H1 (cell line): Measurements from ENCODE around the gene TMEM269. TPM values are rescaled to one million over a fixed set of nuclear protein-coding genes. Genes with fewer than 3 reads are reported as not detected.

Experiments used
- CTCF ChIA-PET: fragments of 300-600 bp; sonication (Branson Sonifier 250); formaldehyde crosslinking; loops from one replicate; lab custom pipeline; 2021; ENCODE audit not compliant: partially characterized antibody; lab: Charles Lee
- POLR2A ChIA-PET: fragments of 300-600 bp; sonication (Branson Sonifier 250); formaldehyde crosslinking; loops from one replicate; lab custom pipeline; 2021; ENCODE audit warnings: inconsistent platforms; ENCODE audit not compliant: partially characterized antibody; lab: Charles Lee
- DNase-seq, 2 experiments: peaks; one replicate each; pipeline versions ENCODE4 v3.0.0 to v3.0.0-alpha.2; 2010 to 2022; ENCODE audit warnings: low spot score in 2 of 2, low read depth in 1 of 2, mixed read lengths in 1 of 2
- FAIRE-seq: peaks from 2 replicates; lab custom pipeline; 2011; peaks lifted over from hg19 to GRCh38; lab: Jason Lieb, UNC
- H2AFZ ChIP-seq: 2 replicates; pipeline ENCODE4 v1.8.1; 2012; ENCODE audit warnings: low read length, inconsistent platforms
- H2AK5ac ChIP-seq: 2 replicates; pipeline ENCODE4 v1.6.1; 2013; ENCODE audit warnings: low read depth, low read length
- H2BK120ac ChIP-seq: replicated peaks from 2 replicates; pipeline ENCODE3; 2013; ENCODE audit warnings: low read depth, low read length, inconsistent platforms
- H2BK12ac ChIP-seq: 2 replicates; pipeline ENCODE4 v1.6.1; 2013; ENCODE audit warnings: low read depth, low read length
- H2BK15ac ChIP-seq: 2 replicates; pipeline ENCODE4 v1.6.1; 2013; ENCODE audit warnings: low read length
- H2BK20ac ChIP-seq: 2 replicates; pipeline ENCODE4 v1.6.1; 2013; ENCODE audit warnings: low read length
- H2BK5ac ChIP-seq: 2 replicates; pipeline ENCODE4 v1.6.1; 2013; ENCODE audit warnings: low read depth, low read length
- H3K14ac ChIP-seq: 2 replicates; pipeline ENCODE4 v1.6.1; 2013; ENCODE audit warnings: inconsistent platforms; ENCODE audit not compliant: insufficient read length
- H3K18ac ChIP-seq: 2 replicates; pipeline ENCODE4 v1.6.1; 2013; ENCODE audit warnings: low read length; ENCODE audit errors: extremely low read depth
- H3K23ac ChIP-seq: 2 replicates; pipeline ENCODE4 v1.6.1; 2013; ENCODE audit warnings: inconsistent platforms; ENCODE audit not compliant: insufficient read length
- H3K23me2 ChIP-seq: 2 replicates; pipeline ENCODE4 v1.6.1; 2013; ENCODE audit warnings: low read depth, low read length
- H3K27ac ChIP-seq: 2 replicates; pipeline ENCODE4 v1.6.1; 2011; ENCODE audit warnings: low read depth, low read length, inconsistent platforms
- H3K27me3 ChIP-seq, 4 experiments: replicated peaks in 1 of 4; 1 replicate in 1 of 4; 2 replicates in 3 of 4; pipeline versions ENCODE4 v1.6.1 to v1.8.1; 2011 to 2013; ENCODE audit warnings: low read length in 3 of 4, mild to moderate bottlenecking in 3 of 4, inconsistent platforms in 2 of 4, mixed read lengths in 2 of 4, moderate library complexity in 1 of 4; ENCODE audit not compliant: control insufficient read depth in 3 of 4, insufficient read depth in 3 of 4; ENCODE audit errors: extremely low read depth in 1 of 4
- H3K36me3 ChIP-seq, 4 experiments: 2 replicates each; pipeline versions ENCODE4 v1.6.1 to v1.8.1; 2011 to 2013; ENCODE audit warnings: mild to moderate bottlenecking in 4 of 4, low read length in 3 of 4, moderate library complexity in 2 of 4, control low read depth in 1 of 4, inconsistent platforms in 1 of 4; ENCODE audit not compliant: insufficient read depth in 4 of 4, control insufficient read depth in 2 of 4
- H3K4ac ChIP-seq: replicated peaks from 2 replicates; pipeline ENCODE3; 2013; ENCODE audit warnings: low read length, low read depth, mixed read lengths, inconsistent platforms; ENCODE audit not compliant: insufficient read length
- H3K4me1 ChIP-seq, 4 experiments: replicated peaks in 1 of 4; 1 replicate in 1 of 4; 2 replicates in 3 of 4; pipeline versions ENCODE4 v1.6.1 to v1.8.1; 2011 to 2013; ENCODE audit warnings: low read length in 3 of 4, inconsistent platforms in 2 of 4, mixed read lengths in 1 of 4; ENCODE audit not compliant: insufficient read depth in 4 of 4, control insufficient read depth in 3 of 4
- H3K4me2 ChIP-seq, 2 experiments: 2 replicates each; pipeline versions ENCODE4 v1.6.1 to v1.8.1; 2011 to 2013; ENCODE audit warnings: low read depth in 2 of 2, low read length in 2 of 2, control low read depth in 1 of 2, inconsistent platforms in 1 of 2, mild to moderate bottlenecking in 1 of 2; ENCODE audit not compliant: insufficient read depth in 1 of 2
- H3K4me3 ChIP-seq, 4 experiments: fragments of 200-600, 300-600 bp in 1 of 4; sonication (generic), shearing (Covaris generic), sonication (Bioruptor Twin) in 1 of 4; 2 replicates each; pipeline versions ENCODE4 v1.5.1 to v1.8.1; 2011 to 2016; ENCODE audit warnings: low read length in 4 of 4, low read depth in 3 of 4, control low read depth in 2 of 4, inconsistent platforms in 2 of 4, mild to moderate bottlenecking in 2 of 4, mixed read lengths in 1 of 4, moderate library complexity in 1 of 4; ENCODE audit not compliant: insufficient read depth in 2 of 4; ENCODE audit errors: extremely low read depth in 1 of 4
- H3K56ac ChIP-seq: replicated peaks from 2 replicates; pipeline ENCODE3; 2013; ENCODE audit warnings: low read depth, mild to moderate bottlenecking, mixed read lengths, low read length, inconsistent platforms; ENCODE audit not compliant: insufficient read length
- H3K79me1 ChIP-seq: 2 replicates; pipeline ENCODE4 v1.6.1; 2013; ENCODE audit warnings: low read depth, low read length, control low read depth
- H3K79me2 ChIP-seq, 2 experiments: 2 replicates each; pipeline versions ENCODE4 v1.6.1 to v1.8.1; 2012 to 2013; ENCODE audit warnings: low read length in 2 of 2, mild to moderate bottlenecking in 2 of 2, inconsistent platforms in 1 of 2; ENCODE audit not compliant: insufficient read depth in 2 of 2, control insufficient read depth in 1 of 2
- H3K9ac ChIP-seq, 4 experiments: replicated peaks in 1 of 4; 1 replicate in 1 of 4; 2 replicates in 3 of 4; pipeline versions ENCODE4 v1.6.1 to v1.8.1; 2011 to 2013; ENCODE audit warnings: low read depth in 3 of 4, low read length in 3 of 4, control low read depth in 2 of 4, mild to moderate bottlenecking in 2 of 4, moderate library complexity in 2 of 4, inconsistent platforms in 1 of 4; ENCODE audit errors: extremely low read depth in 1 of 4
- H3K9me3 ChIP-seq, 2 experiments: 2 replicates each; pipeline versions ENCODE4 v1.6.1 to v1.8.1; 2012 to 2013; ENCODE audit warnings: mild to moderate bottlenecking in 2 of 2, moderate library complexity in 2 of 2, control low read depth in 1 of 2, inconsistent platforms in 1 of 2, low read depth in 1 of 2, low read length in 1 of 2, mixed read lengths in 1 of 2; ENCODE audit not compliant: insufficient read depth in 2 of 2
- H4K20me1 ChIP-seq, 2 experiments: replicated peaks in 1 of 2; 2 replicates each; pipeline versions ENCODE3 to v1.8.1; 2011 to 2013; ENCODE audit warnings: inconsistent platforms in 2 of 2, low read length in 2 of 2, mild to moderate bottlenecking in 1 of 2; ENCODE audit not compliant: insufficient read depth in 2 of 2, control insufficient read depth in 1 of 2
- H4K5ac ChIP-seq: 2 replicates; pipeline ENCODE4 v1.6.1; 2013; ENCODE audit warnings: low read length, low read depth, mixed read lengths, inconsistent platforms; ENCODE audit not compliant: insufficient read length
- H4K8ac ChIP-seq: 2 replicates; pipeline ENCODE4 v1.8.0; 2013; ENCODE audit warnings: mild to moderate bottlenecking, moderate library complexity, low read length, inconsistent platforms; ENCODE audit not compliant: insufficient read depth; ENCODE audit errors: extremely low read depth
- H4K91ac ChIP-seq: replicated peaks from 2 replicates; pipeline ENCODE3; 2013; ENCODE audit warnings: low read length, mixed read lengths, inconsistent platforms; ENCODE audit not compliant: insufficient read length
- MAX ChIP-seq: IDR thresholded peaks from 2 replicates; pipeline ENCODE4 v1.6.1; 2012; ENCODE audit warnings: inconsistent platforms
- TCF12 ChIP-seq: IDR thresholded peaks from 2 replicates; pipeline ENCODE4 v1.6.1; 2011; ENCODE audit warnings: low read depth, mild to moderate bottlenecking, low read length
- TEAD4 ChIP-seq: IDR thresholded peaks from 2 replicates; pipeline ENCODE4 v1.6.1; 2012; ENCODE audit warnings: low read depth, low read length, inconsistent platforms, mixed read lengths
- YY1 ChIP-seq: IDR thresholded peaks from 2 replicates; pipeline ENCODE4 v1.6.1; 2011; ENCODE audit warnings: low read depth, mild to moderate bottlenecking, low read length
- WGBS, 2 experiments: shearing (Covaris generic) in 1 of 2; methylation state at CpG; one replicate each; pipeline versions ENCODE4 v1.1.6 to v1.1.7; 2013 to 2015; ENCODE audit warnings: low lambda C conversion rate in 2 of 2, mixed read lengths in 2 of 2, inconsistent platforms in 1 of 2, low coverage in 1 of 2, missing lambda C conversion rate in 1 of 2; ENCODE audit not compliant: insufficient replicate concordance in 2 of 2, insufficient coverage in 1 of 2, insufficient read length in 1 of 2; ENCODE audit errors: extremely low coverage in 1 of 2, missing lambda C conversion rate in 1 of 2; 5-methylcytosine and 5-hydroxymethylcytosine counted together
- polyA plus RNA-seq, 7 experiments: library from polyadenylated mRNA; depleted of rRNA in 3 of 7; stranded (reverse) in 5 of 7; unstranded in 2 of 7; fragments of >200 nt in 5 of 7; fragments of 200-250 nt in 2 of 7; gene quantifications; 1 replicate in 5 of 7; 2 replicates in 1 of 7; 4 replicates in 1 of 7; pipeline versions ENCODE4 v1.2.1 to v1.2.3, GENCODE V29; 2011 to 2013; ENCODE audit warnings: missing spikeins in 2 of 7, mixed read lengths in 2 of 7
- total RNA-seq: library from RNA; stranded (reverse); fragmentation: NEBNext Ultra II Directional; extraction: Animal tissue kit (Norgen Biotek cat#: 25700); gene quantifications from 2 replicates; pipeline ENCODE4 v1.2.1, GENCODE V29; 2021
- TF ChIP-seq, protein P1 (sequence below): IDR thresholded peaks from 2 replicates; pipeline ENCODE4 v1.6.1; 2011; ENCODE audit warnings: low read depth, mild to moderate bottlenecking, low read length; ENCODE audit not compliant: insufficient read depth

The TMEM269 gene
- total and polyA plus RNA-seq, 2 of the 8 experiments (the other 6 are each of a cell fraction or from before 2014, with no cell fraction given), result 0.14 to 0.35 TPM

- H4K20me1 ChIP-seq, result peaks cover 0 to 2% of the 10 kb centered on the region in 2 experiments
- no peak for DNase-seq
- H2BK20ac ChIP-seq, result peak overlapping the region; percentile 98
- H3K79me1 ChIP-seq, result peaks cover 3% of the 10 kb centered on the region; the same call in 1 of the 2 replicates
- peak overlapping the region; percentile 78 for H2BK120ac ChIP-seq
- 71% methylated on average over 17 of the region's 19 CpGs; no CpG with 5 or more reads in 1 of the 2 experiments for WGBS, 2 experiments
- no peak overlapping the region for H3K27ac ChIP-seq
- H2AFZ ChIP-seq, result no peak overlapping the region; the same call in 1 of the 2 replicates
- ChIA-PET POLR2A (interaction anchor here (0.7 to 3.9 kb wide), 9 partner anchors 20 to 405 kb away, joined by 3 to 32 read pairs (median 3); partner anchors contain the start of genes C1orf50, P3H1 and YBX1), CTCF (interaction anchor here (1.2 to 9.8 kb wide), 6 partner anchors 11 to 163 kb away, joined by 3 to 77 read pairs (median 4); partner anchors contain the start of genes C1orf50 and P3H1)
- peaks cover 0 to 5% (median 0%) of the 10 kb centered on the region in 4 experiments; a peak in 3 of 8 replicates for H3K36me3 ChIP-seq
- H2BK15ac ChIP-seq, result 0 out of 2 replicates have a peak overlapping the region, but pooled peaks have one; percentile 95
- H3K9ac ChIP-seq, result no peak overlapping the region
- no peaks in the 10 kb centered on the region for H3K27me3 ChIP-seq
- H3K4me3 ChIP-seq, result peak overlapping the region in 1 of 4 experiments; percentile 34; a peak in 3 of 8 replicates
- H3K79me2 ChIP-seq, result no peaks in the 10 kb centered on the region
- H4K5ac ChIP-seq, result peak overlapping the region; percentile 64
- peak overlapping the region; percentile 97 for H4K91ac ChIP-seq
- no peaks in the 10 kb centered on the region for H3K9me3 ChIP-seq
- H3K14ac ChIP-seq, result no peak overlapping the region
- H3K56ac ChIP-seq, result no peak overlapping the region
- H2BK12ac ChIP-seq, result peak overlapping the region; percentile 99
- peaks cover 5% of the 10 kb centered on the region; the same call in 1 of the 2 replicates for H3K23me2 ChIP-seq
- peak overlapping the region; percentile 93; the same call in 1 of the 2 replicates for H2AK5ac ChIP-seq
- peak overlapping the region; percentile 77 to 85 for H3K4me2 ChIP-seq
- FAIRE-seq, result no peak
- no peak overlapping the region for H3K23ac ChIP-seq
- H3K4me1 ChIP-seq, result peaks cover 0 to 38% (median 28%) of the 10 kb centered on the region in 4 experiments; a peak in 6 of 7 replicates
- H4K8ac ChIP-seq, result no peak overlapping the region; the same call in 1 of the 2 replicates
- peak overlapping the region; percentile 95 for H3K18ac ChIP-seq
- H2BK5ac ChIP-seq, result peak overlapping the region; percentile 94; the same call in 1 of the 2 replicates
- no peak overlapping the region for H3K4ac ChIP-seq
- peak; percentile 64; the same call in 1 of the 2 replicates for TF ChIP-seq YY1
- peak; percentile 61; the same call in 1 of the 2 replicates for TF ChIP-seq TEAD4
- TF ChIP-seq MAX, result peak; percentile 63
- no peak for TF ChIP-seq TCF12
- TF ChIP-seq, protein P1, sequence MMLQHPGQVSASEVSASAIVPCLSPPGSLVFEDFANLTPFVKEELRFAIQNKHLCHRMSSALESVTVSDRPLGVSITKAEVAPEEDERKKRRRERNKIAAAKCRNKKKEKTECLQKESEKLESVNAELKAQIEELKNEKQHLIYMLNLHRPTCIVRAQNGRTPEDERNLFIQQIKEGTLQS, result no peak
Observed at GRCh38 chr1:42740851-42741580, 43.8 kb upstream of the TMEM269 start.
